SK-N-MC (cell line): Measurements from ENCODE around the gene HMCN1.

Source experiments
- EZH2 ChIP-seq: fragments of 200-600 bp; sonication (generic); IDR thresholded peaks from one replicate; pipeline ENCODE4 v1.6.1; 2017; ENCODE audit warnings: antibody characterized with exemption
- FOXP2 ChIP-seq: optimal IDR thresholded peaks from 2 replicates; pipeline ENCODE3; 2011; ENCODE audit warnings: mild to moderate bottlenecking, moderate library complexity; ENCODE audit not compliant: insufficient read depth; ENCODE audit errors: extremely low read length, control extremely low read depth
- POLR2AphosphoS5 ChIP-seq: IDR thresholded peaks from 2 replicates; pipeline ENCODE4 v1.6.1; 2012; ENCODE audit warnings: mild to moderate bottlenecking, low read depth, low read length, borderline replicate concordance

GRCh38 chr1:186202271-186202764 lies 468.1 kb downstream of the HMCN1 start:
- TF ChIP-seq EZH2 (no peak), POLR2AphosphoS5 (no peak), FOXP2 (no peak)
